ENCODE measurements around the gene ZMYM4. TPM values are rescaled to one million over a fixed set of nuclear protein-coding genes. Genes with fewer than 3 reads are reported as not detected.
A peak's percentile ranks its signal among the peaks of the same experiment; 100 is the strongest.

ZMYM4 gene
- total and polyA plus RNA-seq, 10 of the 15 experiments (the other 5 are each of a cell fraction or from before 2014, with no cell fraction given) = 8.0 to 37.0 (median 28.1) TPM

DNA sequence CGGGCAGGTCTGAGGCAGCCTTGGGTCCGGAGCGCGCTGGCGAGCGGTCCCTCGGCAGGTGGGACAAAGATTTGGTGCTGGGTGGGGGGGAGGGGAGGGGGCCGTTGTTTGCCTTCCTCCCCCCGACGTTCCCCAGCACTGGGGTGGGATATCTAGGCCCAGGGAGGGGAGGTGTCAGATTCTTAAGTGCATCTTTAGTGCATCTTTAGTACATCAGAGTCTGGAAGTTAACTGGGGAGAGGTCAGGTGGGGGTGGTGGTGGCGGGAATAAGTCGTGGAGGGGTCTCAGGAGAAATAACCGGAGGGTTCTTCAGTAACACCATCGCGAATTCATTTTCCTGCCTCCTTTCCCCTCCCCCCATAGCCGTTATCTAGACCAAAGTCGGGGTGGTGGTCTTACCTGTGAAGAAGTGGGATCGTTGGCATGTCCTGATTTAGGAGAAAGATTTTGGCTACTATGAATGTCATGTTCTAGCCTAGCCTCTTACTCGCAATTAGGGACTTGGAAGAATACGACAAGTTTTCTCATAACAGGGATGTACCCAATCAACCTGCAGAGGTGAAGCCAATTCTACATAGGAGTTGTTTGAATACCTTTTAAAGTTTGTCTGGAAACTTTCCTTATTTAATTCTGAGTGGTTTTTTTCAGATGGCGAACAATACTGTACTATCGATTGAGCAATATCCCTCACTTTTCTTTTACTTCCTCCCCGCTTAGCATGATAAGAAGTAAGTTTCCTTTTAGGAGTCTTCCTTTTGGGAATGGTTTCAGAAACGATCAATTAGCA, 886 bp downstream of the ZMYM4 start:
- RAD21 ChIA-PET (ENCODE audit: unreplicated experiment) = interaction anchor here (1.4 kb wide), 1 partner anchor 67 kb away, joined by 5 read pairs; no protein-coding TSS in a partner anchor
- Histone ChIP-seq H2AFZ (ENCODE audit: control insufficient read depth, low read depth, low read length) (peak overlapping the region; percentile 74), H3K9ac (ENCODE audit: control insufficient read depth, insufficient read depth, low read length) (peak overlapping the region; percentile 79), H3K36me3 (ENCODE audit: control insufficient read depth in 2 of 2, insufficient read depth in 2 of 2, low read length in 1 of 2) (no peaks in the 10 kb centered on the region), H3K4me2 (ENCODE audit: control insufficient read depth, insufficient read depth) (peak overlapping the region; percentile 89), H3K27ac (ENCODE audit: control insufficient read depth, insufficient read depth) (peak overlapping the region; percentile 85), H3K4me3 (peak overlapping the region; percentile 87), H3K79me2 (ENCODE audit: control insufficient read depth, insufficient read depth, low read length) (peaks cover 55% of the 10 kb centered on the region), H3K27me3 (replicated peaks in 1 of 2; ENCODE audit: control insufficient read depth in 2 of 2, insufficient read depth in 2 of 2, low read length in 1 of 2) (no peaks in the 10 kb centered on the region), H4K20me1 (ENCODE audit: control insufficient read depth, insufficient read depth) (no peaks in the 10 kb centered on the region), H3K9me3 (replicated peaks; ENCODE audit: control insufficient read depth, insufficient read depth, low read length) (no peaks in the 10 kb centered on the region; the same call in 2 of the 3 replicates), H3K4me1 (ENCODE audit: control insufficient read depth, insufficient read depth, low read length) (peaks cover 3% of the 10 kb centered on the region; the same call in 1 of the 2 replicates)
- no peak for FAIRE-seq
- CTCF ChIA-PET = interaction anchor here (0.9 kb wide), 1 partner anchor 67 kb away, joined by 4 read pairs; no protein-coding TSS in a partner anchor
- 5% methylated on average over 21 of the region's 24 CpGs for WGBS (ENCODE audit: insufficient coverage, insufficient replicate concordance, low lambda C conversion rate, missing lambda C conversion rate)
- intact Hi-C loops (cut with micrococcal nuclease; ENCODE audit: unreplicated experiment) (loop anchor here (5.0 kb wide), 2 partner anchors 37 to 77 kb away; partner anchors contain the start of gene SFPQ), in situ Hi-C loops (cut with MboI) (no loop called here)
- SMC1A ChIA-PET (ENCODE audit: uncharacterized antibody, unreplicated experiment) = interaction anchor here (1.3 kb wide), 1 partner anchor 67 kb away, joined by 3 read pairs; no protein-coding TSS in a partner anchor
- POLR2A ChIA-PET = interaction anchor here (0.7 to 1.4 kb wide), 2 partner anchors 30 to 67 kb away, joined by 3 to 4 read pairs; no protein-coding TSS in a partner anchor
- TF ChIP-seq, protein P1, sequence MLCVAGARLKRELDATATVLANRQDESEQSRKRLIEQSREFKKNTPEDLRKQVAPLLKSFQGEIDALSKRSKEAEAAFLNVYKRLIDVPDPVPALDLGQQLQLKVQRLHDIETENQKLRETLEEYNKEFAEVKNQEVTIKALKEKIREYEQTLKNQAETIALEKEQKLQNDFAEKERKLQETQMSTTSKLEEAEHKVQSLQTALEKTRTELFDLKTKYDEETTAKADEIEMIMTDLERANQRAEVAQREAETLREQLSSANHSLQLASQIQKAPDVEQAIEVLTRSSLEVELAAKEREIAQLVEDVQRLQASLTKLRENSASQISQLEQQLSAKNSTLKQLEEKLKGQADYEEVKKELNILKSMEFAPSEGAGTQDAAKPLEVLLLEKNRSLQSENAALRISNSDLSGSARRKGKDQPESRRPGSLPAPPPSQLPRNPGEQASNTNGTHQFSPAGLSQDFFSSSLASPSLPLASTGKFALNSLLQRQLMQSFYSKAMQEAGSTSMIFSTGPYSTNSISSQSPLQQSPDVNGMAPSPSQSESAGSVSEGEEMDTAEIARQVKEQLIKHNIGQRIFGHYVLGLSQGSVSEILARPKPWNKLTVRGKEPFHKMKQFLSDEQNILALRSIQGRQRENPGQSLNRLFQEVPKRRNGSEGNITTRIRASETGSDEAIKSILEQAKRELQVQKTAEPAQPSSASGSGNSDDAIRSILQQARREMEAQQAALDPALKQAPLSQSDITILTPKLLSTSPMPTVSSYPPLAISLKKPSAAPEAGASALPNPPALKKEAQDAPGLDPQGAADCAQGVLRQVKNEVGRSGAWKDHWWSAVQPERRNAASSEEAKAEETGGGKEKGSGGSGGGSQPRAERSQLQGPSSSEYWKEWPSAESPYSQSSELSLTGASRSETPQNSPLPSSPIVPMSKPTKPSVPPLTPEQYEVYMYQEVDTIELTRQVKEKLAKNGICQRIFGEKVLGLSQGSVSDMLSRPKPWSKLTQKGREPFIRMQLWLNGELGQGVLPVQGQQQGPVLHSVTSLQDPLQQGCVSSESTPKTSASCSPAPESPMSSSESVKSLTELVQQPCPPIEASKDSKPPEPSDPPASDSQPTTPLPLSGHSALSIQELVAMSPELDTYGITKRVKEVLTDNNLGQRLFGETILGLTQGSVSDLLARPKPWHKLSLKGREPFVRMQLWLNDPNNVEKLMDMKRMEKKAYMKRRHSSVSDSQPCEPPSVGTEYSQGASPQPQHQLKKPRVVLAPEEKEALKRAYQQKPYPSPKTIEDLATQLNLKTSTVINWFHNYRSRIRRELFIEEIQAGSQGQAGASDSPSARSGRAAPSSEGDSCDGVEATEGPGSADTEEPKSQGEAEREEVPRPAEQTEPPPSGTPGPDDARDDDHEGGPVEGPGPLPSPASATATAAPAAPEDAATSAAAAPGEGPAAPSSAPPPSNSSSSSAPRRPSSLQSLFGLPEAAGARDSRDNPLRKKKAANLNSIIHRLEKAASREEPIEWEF (IDR thresholded peaks at IDR 0.05; ENCODE audit: insufficient replicate concordance, low read depth, low read length) = peak; percentile 45
- TF ChIP-seq BCL11A (IDR thresholded peaks at IDR 0.05; ENCODE audit: low read depth, low read length) = no peak
- no peak for TF ChIP-seq ZZZ3 (IDR thresholded peaks at IDR 0.05; ENCODE audit: control insufficient read depth, insufficient read length, low read depth)
- DNase-seq (ENCODE audit: low read depth, low spot score) = no peak
- TSS peak; percentile 77 for BruUV-seq (replicated peaks)
- no peak for ATAC-seq

All from GM12878 (cell line).